HG02852 (cell line): Measurements from ENCODE around the gene WWC1.
A peak's percentile ranks its signal among the peaks of the same experiment; 100 is the strongest.
"Not testable (repeated sequence)": the region's sequence is repeated elsewhere in the genome, so short reads cannot be mapped to it uniquely, and the experiment has no call there.

Experiments
- ATAC-seq: cut with Tn5 transposase; IDR thresholded peaks from one replicate; pipeline ENCODE4 v1.9.1; 2021; ENCODE audit warnings: mild to moderate bottlenecking, moderate library complexity; ENCODE audit not compliant: unreplicated experiment

The WWC1 gene

DNA sequence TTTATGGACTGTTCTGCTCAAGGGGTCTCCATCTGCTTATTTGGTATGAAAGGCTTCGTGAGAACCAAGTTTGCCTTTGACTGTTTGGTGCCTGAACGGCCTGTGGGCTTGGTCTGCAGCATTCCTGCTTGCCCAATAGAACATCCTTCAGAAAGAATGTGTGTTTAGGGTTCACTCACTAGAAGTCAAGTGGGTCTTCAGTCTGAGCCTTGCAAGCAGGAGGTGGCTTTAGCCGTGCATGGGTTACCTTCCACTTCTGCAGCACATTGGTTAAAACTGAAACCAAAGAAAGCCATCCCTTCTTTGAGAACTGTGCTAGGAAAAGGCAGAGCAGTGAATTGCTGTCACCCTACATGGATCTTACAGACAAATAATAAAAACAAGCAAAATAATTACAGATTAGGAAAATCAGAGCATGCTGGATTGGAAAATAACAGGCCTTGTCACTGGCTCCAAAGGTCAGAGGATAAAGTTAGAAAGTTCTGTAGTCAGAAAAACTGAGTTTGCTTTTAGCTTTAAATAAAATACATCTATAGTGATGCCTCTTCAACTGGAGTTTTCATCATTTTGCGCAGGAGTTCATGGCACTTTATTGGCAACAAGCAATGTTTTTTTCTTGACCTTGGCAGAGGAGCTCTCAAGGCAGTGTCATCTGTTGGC, 16.6 kb downstream of the WWC1 start:
- ATAC-seq = peak; percentile 50

DNA sequence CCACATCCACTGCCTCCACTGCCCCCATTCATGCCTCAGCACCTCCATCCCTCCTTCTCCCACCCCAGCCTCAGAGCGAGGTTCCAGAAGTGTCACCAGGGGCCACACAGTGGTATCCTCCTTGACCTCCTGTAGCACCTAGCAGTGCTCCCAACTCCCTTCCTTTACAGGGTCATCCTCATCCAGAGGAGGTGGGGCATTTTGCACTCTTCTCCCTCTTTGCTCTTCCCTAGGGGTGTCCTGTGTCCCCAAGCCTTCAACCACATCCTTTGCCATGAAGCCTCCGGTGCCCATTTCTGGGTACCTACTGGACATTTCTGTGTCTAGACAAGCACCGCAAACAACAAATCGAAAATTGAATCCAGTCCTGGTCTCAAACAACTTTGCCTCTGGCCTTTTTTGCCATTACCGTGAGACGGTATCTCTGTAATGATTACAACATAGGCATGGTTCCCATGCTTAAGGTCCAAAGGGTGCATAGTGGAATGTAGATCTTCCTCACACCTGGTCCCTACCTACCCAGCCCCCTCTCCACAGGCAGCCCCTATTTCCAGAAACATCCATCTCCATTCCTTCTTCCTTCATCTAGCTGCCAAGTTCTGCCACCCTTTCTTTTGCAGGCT, 17.6 kb downstream of the WWC1 start:
- ATAC-seq = no peak

DNA sequence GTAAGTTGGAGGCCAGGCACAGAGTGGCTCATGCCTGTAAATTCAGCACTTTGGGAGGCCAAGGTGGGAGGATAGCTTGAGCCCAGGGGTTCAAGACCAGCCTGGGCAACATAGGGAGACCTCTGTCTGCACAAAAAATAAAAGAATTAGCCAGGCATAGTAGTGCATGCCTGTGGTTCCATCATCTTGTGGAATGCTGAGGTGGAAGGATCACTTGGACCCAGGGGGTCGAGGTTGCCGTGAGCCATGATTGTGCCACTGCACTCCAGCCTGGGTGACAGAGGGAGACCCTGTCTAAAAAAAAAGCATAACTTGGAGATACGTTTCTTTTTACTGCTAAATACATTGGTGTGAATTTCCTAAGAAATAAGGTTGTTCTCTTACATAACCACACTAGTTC, 19.1 kb downstream of the WWC1 start:
- ATAC-seq = not testable (repeated sequence)

DNA sequence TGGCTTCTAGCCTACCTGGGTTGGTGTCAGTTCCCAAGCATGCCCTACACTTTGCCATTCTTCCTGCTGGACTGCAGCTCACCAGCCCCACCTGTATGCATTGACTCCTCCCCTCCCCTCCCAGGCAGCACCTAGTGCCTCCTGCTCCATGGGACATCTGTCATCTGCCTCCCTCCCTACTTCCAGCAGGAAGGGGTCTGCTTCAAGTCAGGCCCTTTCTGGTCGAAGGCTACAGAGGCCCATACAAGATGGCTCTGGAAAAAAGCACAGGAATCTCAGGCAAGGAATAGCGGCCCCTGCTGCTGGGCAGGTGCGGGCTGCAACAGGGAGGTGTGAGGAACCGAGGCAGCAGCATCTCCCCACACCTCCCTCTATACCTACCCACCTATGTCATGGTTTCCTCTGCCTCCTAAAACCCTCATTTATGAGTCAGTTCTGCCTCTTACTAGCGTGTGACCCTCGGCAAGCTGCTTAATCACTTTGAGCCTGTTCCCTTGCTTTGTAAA, 19.7 kb downstream of the WWC1 start:
- ATAC-seq = no peak

DNA sequence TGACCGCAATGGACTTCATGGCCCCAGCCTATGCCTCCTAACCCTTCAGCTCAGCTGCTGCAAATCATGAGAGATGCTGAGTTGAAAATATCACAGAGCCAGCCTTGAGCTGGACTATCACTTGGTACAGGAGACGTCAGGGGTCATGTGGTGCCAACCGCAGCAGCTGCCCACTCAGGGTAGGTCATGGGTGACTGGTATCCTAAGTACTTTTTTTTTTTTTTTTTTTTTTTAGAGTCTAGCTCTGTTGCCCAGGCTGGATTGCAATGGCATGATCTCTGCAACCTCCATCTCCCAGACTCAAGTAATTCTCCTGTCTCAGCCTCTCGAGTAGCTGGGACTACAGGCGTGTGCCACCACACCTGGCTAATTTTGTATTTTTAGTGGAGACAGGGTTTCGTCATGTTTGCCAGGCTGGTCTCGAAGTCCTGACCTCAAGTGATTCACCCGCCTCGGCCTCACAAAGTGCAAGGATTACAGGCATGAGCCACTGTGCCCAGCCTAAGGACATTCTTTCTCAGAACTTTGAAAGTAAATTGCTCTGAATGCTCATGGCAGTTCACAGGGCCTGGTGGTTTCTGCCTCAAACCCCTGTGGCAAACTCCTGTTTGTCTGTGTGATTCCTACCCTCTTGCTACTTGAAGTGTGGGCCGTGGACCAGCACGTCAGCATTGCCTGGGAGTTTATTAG, 21.3 kb downstream of the WWC1 start:
- ATAC-seq = no peak

DNA sequence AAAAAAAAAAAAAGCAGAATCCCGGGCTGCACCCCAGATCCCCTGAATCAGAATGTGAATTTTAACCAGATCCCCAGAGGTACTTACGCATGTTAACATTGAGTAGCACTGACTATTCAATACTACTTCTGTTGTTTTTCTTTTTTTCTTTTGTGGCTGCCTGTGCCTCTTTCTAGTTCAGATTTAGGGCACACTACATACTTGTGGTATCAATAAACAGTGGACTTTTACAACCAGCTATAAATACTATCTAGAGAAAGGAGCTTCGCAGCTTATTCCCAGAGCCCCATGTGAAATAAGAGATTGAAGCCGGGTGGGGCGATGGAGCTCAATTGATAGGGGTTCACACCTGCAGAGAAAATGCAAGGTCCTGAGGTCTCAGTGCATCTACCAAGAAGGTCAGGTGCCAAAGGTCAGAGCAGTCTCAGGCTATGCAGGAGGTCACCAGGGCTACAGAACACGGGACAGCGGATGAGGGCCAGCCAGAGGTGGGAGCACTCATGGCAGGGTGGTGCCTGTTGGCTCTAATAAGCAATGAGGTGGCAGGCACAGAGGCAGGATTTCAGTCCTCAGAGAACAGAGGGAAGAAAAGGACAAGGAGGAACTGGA, 22.3 kb downstream of the WWC1 start:
- ATAC-seq = no peak

DNA sequence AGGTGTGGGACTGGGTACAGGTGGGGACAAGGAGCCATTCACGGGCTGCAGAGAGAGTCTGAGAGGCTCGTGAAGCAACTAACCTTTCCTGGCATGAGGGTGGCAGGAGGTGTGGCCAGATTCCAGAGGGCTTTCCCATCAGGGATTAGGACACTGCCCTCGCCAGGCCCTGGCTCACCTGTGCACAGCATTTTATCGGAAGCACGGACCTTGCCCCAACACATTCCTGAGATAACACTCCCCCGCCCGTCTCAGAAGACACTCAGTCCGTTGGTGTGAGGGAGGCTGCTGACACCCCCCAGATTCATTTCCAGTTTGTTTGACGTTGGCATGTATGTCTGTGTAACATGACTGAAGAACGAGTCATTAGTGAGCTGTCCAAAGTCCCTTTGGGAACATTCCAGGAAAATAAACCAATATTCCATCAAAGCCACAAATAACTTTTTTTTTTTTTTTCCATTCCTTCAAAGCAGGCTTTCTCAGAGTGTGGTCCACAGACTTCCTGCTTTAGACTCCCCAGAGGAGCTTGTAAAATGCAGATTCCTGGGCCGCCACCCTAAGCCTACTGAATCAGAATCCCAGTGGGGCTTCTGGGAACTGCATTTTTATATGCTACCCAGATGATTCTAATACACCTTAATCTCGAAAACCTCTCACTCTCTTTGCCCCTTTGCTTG, 23.4 kb downstream of the WWC1 start:
- no peak for ATAC-seq

DNA sequence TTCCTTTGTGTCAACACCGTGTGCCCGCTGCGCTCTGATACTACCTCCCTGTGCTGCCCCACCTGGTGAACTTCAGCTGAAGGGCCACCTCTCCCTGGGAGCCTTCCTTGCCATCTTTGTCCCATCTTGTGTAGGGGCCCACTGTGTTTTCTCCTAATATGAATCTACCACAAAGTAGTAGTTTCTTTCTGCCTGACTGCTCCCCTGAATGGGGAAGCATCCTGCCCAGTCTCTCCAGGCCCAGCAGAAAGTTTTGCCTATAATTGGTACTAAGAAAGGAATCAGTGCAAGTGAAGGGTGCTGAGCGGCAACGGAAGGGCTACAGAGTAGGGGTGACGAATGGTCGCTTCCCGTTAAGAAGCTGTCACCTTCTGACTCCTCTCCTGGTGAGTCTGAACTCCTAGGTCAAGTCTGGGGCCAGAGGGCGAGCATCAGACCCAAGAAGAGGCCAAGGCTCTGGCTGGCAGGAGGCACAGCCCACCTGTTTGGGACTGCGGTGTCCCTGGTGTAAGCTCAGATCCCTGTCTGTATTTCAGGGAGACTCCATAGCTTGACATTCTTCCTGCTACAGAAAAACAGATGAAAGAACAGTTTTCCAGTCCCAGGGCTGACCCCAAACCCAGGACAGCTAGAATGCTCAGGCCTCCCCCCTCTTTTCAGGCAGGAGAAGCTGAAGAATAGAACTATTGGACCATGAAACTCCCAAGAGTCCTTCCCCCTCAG, 24.1 kb downstream of the WWC1 start:
- ATAC-seq = no peak

DNA sequence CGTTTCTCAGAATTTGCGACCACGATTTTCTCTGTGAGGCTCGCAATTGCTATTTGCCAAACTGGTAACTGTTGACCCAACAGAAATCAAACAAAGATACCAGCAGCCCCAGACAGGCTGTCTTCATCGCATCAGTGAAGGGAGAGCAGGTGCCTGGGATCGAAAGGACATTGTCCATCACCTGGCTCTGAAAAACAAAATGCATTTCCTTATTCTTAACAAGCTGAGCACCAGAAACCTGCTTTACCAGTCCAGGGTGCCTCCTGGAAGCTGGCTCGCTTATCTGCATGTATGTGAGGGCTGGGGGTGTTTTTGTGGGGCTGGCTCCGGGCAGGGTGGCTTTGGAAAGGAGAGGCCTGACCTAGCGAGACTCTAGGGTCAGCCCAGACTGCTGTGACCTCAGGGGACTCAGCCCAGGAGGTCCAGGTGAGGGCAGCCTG, 24.7 kb downstream of the WWC1 start:
- ATAC-seq = no peak

DNA sequence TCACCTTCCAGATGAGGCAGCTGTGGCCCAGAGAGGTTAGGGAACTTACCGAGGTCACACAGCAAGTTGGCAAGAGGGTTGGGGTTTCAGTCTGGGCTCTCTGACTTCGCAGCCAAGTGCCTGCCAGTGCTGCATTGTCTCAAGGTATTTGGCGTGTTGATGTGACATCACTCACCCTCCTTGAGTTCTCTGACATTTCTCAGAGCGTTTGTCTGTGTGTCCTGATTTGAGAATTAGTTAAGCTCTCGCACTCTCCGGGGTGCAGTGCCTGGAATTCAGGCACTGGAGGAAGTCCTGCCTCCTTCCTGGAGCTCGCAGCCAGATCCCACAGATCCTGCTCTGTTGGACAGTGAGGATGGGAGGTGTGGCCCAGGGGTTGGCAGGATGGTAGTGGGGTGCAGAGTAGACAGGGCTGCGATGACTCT, 25.7 kb downstream of the WWC1 start:
- no peak for ATAC-seq

DNA sequence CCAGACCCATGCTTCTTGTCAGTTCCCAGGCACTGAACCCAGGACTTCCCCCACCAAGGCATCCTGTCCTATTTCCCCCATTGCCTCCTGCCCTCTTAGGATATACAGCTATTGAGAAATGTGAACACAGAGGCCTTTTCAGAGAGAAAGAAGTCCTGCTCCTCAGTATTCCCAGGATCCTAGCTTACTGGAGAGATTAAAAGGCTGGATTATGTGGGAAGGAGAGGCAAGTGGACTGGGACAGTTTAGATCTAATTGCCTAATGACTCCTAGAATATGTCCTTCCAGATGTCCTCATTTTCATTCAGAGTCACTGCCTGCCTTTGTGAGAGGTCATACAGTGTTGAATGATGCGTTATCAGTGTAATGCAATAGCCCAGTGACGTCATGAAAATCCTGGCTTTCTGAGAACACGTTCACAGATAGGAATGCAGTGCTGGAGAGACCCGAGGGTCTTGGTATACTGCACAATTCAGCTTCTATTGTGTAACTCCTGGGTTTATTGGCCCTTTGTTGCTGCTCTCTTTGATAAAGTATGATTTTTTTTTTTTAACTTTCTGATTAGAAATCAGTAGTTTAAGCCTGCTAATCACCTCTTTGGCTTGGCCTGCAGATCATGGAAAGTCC, 26.2 kb downstream of the WWC1 start:
- no peak for ATAC-seq

DNA sequence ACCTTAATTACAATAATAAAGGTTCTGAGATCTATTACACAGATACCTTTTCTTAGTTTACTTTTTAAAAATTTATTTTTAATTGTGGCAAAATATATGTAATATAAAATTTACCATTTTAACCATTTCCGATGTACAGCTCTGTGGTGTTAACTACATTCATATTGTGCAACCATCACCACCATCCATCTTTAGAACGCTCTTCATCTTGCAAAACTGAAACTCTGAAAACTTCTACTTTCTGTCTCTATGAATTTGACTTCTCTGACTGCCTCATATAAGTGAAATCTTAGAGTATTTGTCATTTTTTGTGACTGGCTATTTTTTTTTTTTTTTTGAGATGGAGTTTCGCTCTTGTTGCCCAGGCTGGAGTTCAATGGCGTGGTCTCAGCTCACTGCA, 26.8 kb downstream of the WWC1 start:
- ATAC-seq = peak; percentile 62

DNA sequence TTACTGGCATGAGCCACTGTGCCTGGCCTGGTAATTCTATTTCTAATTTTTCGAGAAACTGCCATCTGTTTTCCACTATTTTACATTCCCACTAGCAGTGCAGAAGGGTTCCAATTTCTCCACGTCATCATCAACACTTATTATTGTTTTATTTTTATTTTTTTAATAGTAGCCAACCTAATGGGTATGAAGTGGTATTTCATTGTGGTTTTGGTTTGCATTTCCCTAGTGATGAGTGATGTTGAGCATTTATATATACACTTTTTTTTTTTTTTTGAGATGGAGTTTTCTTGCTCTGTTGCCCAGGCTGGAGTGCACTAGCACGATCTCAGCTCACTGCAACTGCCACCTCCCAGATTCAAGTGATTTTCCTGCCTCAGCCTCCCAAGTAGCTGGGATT, 28.3 kb downstream of the WWC1 start:
- no peak for ATAC-seq

DNA sequence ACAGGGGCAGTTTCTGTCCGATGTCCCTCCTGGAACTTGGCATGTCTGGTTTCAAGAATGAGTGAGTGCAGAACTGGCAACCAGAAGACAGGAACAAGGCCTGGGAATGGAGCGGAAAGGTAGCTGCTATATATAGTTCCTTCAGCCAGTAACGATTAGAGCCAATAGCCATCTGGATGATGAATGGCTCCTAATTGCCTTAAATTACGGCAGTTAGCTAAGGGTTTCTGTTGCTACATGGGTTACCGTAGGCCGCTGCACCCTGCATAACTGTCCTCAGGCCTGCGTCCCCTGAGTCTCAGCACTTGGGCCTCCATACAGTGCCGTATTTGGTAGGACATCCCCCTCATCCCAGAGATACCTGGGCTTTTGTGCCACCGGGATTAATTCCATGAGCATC, 29.4 kb downstream of the WWC1 start:
- ATAC-seq = no peak

DNA sequence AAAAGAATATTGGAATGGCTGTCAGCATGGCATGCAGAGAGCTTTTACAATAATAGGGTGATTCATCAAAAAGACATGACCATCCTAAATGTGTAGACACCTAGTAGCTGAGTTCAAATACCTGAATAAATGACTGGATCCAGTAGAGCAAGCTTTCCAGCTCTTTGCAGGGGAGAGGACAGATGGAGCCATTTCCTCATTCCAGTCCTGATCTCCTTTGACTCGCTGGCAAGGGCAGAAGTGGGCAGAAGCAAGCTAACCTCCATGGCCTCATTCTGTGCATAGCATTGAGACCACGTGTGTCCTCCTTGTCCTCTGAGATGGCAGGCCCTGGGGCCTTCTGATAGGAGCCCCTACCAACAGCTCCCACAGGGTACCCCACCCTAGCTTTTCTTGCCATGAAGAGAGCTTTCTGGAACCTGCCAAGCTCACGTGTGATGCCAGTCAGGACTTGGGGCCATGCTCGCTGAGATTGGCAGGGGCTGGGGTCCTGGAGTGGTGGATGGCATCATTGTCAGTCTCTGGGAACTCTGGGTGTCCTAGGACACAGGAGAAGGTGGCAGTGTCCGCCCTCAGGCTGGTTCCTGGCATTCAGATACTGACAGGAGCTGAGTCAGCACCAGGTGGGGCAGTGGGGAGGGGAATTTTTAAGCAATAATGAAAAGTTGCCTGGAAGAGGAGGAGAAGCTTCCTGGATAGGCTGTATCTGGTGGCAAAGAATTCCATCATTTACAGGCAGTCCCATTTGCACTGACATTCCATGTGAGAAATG, 33.6 kb downstream of the WWC1 start:
- no peak for ATAC-seq

DNA sequence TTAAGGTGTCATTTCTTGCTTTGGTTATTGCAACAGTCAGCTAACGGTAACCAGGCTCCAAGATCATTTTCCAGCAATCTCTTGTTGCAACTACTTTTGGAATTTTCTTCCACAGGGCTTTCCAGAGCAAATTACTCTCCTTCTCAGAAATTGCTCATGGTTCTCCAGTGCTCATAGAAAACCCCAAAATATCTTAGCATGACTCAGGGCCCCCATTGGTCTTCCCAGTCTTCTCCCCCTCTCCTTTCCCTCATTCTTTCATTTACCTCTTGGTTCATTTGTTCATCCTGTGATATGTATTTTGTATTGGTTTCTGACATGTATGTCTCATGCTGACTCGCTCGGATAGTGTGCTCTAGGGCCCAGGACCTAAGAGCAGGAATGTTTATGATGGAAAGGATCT, 35.6 kb downstream of the WWC1 start:
- ATAC-seq = no peak

DNA sequence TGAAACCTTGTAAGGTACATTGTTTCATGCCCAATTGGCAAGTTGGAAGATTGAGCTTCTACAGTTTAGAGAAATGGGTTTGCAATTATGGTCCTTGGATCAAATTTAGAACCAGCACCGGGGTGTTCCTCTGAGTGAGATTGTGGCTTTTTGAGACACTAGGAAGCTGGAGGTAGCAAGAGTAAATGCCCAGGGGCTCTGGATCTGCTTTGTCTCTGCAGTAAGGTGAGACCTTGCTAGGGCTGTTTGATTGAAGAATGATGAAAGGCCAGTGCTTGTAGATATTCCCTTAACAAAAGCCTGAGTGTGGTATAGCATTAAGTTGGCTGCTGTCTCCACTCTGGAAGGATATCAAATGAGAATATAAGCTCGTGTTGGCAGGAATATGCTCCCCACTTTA, 36.0 kb downstream of the WWC1 start:
- ATAC-seq = no peak

DNA sequence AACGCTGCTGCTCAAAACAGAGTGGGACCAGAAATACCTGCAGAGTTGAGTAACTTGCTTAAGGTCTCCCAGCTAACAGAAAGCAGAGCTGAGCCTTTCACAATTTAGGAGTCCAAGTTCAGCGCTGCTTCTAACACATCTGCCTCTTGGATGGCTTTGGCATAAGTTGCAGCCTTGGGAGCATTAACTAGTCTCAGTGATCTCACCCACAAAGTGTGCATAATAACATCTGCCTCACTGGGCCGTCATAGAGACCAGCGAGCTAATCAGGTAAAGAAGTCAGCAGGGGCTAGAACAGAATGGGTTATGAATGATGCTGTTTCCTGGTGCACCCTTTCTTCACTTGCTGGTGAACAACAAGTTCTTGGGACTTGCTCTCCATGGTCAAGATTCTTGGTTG, 36.5 kb downstream of the WWC1 start:
- no peak for ATAC-seq

DNA sequence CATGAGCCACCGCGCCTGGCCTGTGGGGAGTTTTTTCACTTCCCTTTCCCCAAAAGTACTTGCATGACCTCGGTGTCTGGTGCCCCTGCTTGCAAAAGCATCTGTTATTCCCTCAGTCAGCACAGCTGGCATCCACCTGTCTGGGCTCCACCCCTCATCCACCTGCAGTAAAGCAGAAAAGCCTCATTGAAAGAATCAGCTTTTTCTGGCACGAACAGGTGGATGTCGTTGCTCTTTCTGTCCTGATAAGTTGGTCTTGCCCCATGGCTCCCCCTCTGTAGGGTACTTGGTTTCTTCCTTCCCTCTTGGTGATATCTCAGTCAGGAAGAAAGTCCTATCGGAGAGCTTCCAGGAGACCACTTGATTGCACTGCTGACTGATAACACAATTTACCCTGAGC, 37.4 kb downstream of the WWC1 start:
- ATAC-seq = peak; percentile 82
